HG03159 (cell line): Measurements from ENCODE around the gene CNPY3.

ENCODE experiments used
- ATAC-seq: cut with Tn5 transposase; IDR thresholded peaks from one replicate; pipeline ENCODE4 v1.9.1; 2021; ENCODE audit warnings: mild to moderate bottlenecking, moderate library complexity; ENCODE audit not compliant: unreplicated experiment

The CNPY3 gene

GRCh38 chr6:42958125-42958524, 28.8 kb downstream of the CNPY3 start:
- ATAC-seq, result no peak

DNA sequence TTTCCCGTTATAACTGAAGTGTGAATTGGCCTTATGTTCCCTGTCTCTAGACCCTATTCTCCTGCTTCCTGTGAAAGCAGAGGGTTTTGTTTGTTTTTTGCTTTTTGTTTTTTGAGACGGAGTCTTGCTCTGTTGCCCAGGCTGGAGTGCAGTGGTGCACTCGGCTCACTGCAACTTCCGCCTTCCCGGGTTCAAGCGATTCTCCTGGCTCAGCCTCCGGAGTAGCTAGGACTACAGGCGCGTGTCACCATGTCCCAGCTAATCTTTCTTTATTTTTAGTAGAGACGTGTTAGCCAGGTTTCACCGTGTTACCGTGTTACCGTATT, 30.6 kb downstream of the CNPY3 start:
- no peak for ATAC-seq

DNA sequence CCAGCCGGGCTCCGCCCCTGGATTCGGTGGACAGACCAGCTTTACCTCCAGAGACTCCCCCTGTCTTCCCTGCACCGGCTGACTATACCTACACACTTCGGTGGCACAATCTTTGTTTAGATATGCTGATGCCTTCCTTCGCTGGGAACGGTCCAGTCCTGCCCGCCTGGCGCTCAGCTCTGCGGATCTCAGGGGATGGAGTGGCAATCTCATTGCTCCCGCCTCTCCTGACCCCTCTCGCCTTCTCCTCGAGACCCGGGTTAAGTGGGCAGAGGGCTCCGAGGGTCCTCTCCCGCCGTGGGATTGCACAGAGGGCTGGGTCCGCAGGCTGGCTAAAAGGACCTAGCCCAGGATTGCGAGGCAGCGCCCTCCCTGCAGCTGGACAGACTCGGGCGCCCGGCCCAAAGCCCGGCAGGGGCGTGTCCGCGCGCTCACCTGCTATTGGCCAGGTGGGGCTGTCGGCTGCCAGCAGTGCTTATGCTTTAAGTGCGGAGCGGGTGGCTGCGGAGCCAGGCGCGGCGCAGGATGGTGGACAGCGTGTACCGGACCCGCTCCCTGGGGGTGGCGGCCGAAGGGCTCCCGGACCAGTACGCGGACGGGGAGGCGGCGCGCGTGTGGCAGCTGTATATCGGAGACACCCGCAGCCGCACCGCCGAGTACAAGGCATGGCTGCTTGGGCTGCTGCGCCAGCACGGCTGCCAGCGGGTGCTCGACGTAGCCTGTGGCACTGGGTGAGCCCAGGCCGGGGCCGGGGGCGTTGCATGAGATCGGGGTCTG, 31.2 kb downstream of the CNPY3 start, which contains the start of gene GNMT:
Gene GNMT, plus strand, starts transcription at position 512 of the 777 bp plus-strand sequence. Its CDS starts 14 bp downstream, at position 526.
- no peak for ATAC-seq

DNA sequence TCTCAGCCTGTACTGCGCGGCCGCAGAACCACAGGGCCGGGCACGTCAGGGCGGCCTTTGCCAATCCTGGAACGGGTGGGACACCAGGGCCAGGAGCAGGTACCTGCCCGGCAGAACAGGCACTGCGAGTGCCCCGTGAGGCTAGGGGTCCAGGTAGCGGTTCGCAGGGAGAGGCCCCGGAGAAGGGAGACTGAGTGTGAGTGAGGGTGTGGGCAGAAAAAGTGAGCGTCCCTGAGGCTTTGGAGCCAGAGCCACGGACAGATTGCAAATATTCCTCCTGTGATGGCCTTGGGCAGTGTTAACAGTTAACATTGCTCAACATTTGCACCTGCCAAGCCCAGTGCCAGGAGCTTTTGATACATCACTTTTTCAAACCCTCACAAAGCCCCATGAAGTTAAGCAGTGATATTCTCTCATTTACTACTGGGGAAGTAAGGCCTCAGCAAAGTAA, 31.8 kb downstream of the CNPY3 start:
- no peak for ATAC-seq

DNA sequence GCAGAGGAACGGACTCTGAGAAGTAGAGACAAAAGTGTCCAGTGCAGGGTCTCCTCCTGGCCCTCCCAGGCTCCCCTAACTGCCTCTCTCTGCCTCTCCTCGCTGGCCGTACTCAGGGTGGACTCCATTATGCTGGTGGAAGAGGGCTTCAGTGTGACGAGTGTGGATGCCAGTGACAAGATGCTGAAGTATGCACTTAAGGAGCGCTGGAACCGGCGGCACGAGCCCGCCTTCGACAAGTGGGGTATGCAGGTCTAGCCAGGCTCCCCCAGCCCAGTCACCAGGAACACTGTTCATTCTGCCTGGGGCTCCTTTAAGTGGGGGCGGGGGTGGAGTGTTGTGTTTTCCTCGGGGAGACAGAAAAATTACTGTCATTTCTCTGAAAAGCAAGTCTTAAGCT, 32.8 kb downstream of the CNPY3 start:
- ATAC-seq, result no peak

- ATAC-seq, result no peak
These were observed 33.4 kb downstream of the CNPY3 start for GRCh38 chr6:42962502-42963178.

DNA sequence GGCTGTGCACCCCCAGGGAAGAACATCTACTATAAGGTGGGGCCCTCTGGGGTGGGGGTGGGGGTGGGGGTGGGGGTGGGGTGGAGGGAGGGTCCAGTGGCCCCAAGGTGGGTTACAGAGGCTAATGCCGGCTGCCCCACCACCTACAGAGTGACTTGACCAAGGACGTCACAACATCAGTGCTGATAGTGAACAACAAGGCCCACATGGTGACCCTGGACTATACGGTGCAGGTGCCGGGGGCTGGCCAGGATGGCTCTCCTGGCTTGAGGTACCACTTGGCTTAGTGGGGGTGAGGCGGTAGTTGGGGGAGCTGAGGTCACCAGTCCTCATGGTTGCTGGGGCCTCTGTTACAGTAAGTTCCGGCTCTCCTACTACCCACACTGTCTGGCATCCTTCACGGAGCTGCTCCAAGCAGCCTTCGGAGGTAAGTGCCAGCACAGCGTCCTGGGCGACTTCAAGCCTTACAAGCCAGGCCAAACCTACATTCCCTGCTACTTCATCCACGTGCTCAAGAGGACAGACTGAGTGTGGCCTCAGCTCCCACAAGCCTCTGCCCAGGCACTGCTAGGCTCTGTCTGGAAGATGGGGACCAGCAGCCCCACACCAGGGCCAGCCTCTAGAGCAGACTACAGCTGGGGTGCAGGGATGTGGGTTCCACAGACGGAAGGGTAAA, 34.0 kb downstream of the CNPY3 start:
- no peak for ATAC-seq

DNA sequence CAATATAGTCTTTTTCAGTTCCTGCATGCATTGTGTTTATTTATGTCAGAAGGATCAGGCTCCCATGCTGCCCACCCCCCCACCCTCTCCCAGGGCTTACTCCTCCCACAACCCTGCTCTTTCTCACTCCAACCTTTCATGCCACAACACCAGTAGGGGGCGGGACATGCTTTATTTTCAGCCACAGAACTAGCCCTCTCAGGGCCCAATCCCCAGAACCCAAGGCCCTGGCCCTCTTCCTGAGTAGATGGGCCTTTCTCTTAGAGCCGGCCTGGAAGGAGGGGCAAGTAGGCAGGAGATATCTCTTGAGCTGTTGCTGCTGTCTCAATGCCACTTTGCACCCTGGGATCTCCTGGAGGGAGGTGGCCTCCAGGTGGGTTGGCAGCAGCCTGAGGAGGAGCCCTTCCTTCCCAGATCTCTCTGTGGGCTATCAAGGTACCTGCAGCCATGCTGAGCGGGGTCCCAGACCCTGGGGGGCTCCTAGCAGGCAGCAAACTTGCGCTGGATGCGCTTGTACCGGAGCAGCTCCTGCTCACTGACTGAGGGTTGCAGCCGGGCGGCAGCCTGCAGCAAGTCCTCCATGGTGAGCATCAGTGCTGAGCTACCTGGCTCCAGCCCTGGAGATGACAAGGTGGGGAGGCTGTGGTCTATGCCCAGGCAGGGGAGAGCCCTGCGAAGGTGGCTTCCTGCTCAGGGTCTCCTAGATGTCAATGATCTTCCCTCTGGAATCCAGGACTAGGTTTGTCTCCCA, 34.8 kb downstream of the CNPY3 start:
- ATAC-seq, result no peak

GRCh38 chr6:42966571-42966970, 37.3 kb downstream of the CNPY3 start:
- ATAC-seq, result no peak

- no peak for ATAC-seq
These were observed 37.9 kb downstream of the CNPY3 start for GRCh38 chr6:42967228-42967627.

GRCh38 chr6:42968126-42968701, 38.9 kb downstream of the CNPY3 start:
- no peak for ATAC-seq

GRCh38 chr6:42968783-42969182, 39.5 kb downstream of the CNPY3 start:
- no peak for ATAC-seq

GRCh38 chr6:42969431-42969830, 40.2 kb downstream of the CNPY3 start:
- ATAC-seq, result no peak

DNA sequence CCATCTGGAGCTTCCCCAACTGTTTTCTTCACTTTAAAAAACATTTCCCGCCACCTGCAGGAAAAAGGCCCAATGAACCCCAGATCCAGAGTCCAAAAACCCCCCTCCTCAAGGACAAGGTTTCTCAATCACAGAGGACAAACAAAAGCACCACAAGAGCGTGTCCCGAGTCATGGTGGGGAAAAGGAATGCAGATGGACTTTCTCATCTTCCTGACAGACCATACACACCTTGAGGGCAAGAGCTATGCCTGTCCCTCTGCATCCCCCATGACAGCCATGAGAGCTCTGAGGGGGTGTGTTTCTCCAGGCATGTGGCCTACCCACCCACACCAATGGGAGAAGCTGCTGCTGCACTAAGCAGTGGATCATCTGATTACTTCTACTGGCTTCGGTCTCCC, 40.7 kb downstream of the CNPY3 start:
- no peak for ATAC-seq

DNA sequence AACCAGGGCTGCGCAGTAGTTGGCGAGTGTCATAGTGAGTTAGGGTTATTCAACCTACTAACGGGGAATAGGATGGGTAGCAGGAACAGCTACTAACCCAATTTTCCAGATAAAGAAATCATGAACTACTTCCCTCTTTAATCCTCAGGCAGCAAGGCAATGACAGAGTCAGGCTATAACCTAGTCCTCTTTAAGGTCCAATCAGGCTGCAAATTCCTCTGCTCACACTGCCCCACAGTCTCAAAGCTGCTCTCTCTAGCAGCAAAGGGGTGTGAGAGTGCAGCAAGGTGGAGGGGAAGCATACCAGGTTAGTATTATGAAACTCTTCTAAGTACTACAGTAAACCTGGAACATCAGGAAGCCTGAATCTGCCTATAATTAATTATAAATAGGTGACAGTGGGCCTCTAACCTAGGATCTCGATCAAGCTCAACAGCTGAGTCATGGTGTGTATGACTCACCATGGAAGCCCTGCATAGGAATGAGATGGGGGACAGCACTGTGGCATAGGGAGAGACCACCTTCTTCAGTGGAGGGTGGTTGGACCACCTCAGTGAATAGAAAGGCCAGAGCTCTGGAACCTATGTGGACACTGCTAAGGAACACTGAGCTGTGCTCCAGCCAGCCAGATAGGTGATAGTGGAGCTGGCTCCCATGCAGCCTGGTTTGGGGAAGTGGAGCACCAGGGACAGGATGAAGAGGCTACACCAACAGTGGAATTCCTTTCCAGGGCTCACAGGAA, 41.8 kb downstream of the CNPY3 start:
- no peak for ATAC-seq

GRCh38 chr6:42971746-42972327, 42.6 kb downstream of the CNPY3 start:
- no peak for ATAC-seq

- ATAC-seq, result no peak
These were observed 44.6 kb downstream of the CNPY3 start for GRCh38 chr6:42973926-42974325.

GRCh38 chr6:42974919-42975505, 45.7 kb downstream of the CNPY3 start:
- no peak for ATAC-seq

DNA sequence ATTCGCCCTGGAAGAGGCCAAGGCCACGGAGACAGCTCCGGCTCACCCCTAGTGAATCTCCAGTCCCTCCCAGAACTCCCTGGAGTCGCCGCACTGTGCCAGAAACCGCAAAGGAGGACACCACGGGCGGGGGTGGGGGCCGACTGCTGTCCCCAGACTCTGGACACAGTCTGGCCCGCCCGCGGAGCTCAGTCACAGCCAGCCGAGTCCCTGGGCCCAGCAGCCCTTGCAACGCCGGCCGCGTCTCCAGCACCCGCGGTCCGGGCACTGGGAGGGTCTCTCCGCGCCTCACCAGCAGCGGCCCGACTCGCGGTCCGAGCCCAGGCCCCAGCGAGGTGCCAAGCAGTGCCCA, 49.2 kb downstream of the CNPY3 start:
- peak; percentile 14 for ATAC-seq
